ENCODE data around the gene ABCA10.

Gene ABCA10

DNA sequence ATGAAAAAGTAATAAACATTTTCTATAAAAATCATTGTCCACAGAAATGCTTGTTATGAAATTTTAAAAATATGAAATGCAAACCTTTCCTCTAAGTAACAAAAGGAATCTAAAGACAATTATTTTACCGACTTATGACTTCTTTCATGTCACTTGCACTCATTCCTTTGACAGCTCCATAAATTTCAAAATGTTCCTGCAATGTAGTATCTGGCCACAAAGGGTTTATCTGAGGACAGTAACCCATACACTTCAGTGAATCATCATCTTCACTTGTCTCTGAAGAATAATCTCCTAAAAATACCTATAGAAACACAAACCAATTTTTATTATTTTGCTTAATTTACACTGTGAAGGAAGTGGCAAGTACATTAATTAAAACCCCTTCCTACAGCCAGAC, 25.6 kb upstream of the ABCA10 start:
- no peak for DNase-seq (ENCODE audit: insufficient read length, low spot score)
- TF ChIP-seq POLR2A (IDR thresholded peaks at IDR 0.05; ENCODE audit: low read depth, low read length) = no peak
- TF ChIP-seq PAX5 (IDR thresholded peaks at IDR 0.05; ENCODE audit: insufficient read depth, low read length, severe bottlenecking) = no peak
- TF ChIP-seq POLR2AphosphoS5 (IDR thresholded peaks at IDR 0.05; ENCODE audit: low read depth, low read length) = no peak
- no peak for TF ChIP-seq TAF1 (IDR thresholded peaks at IDR 0.05; ENCODE audit: low read depth, low read length)
- TF ChIP-seq SPI1 (IDR thresholded peaks at IDR 0.05; ENCODE audit: low read depth, low read length) = no peak
- TF ChIP-seq POU2F2 (IDR thresholded peaks at IDR 0.05; ENCODE audit: low read depth, low read length) = no peak
- no peak for FAIRE-seq

DNA sequence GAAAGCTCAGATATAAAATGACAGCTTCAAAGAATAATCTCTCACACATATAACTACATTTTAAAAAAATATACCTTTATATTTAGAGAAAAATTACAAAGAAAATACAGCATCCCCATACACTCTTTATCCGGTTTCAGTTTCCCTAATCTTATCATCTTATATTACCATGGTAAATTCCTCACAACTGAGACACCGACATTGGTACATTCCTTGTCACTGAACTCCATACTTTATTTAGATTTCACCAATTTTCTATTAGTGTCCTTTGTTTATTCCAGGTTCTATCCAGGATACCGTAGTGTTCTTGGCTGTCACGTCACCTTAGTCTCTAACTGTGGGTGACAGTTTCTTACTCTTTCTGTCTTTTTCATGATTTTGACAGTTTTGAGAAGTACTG, 22.0 kb upstream of the ABCA10 start:
- TF ChIP-seq POLR2A (IDR thresholded peaks at IDR 0.05; ENCODE audit: low read depth, low read length) (no peak), PAX5 (IDR thresholded peaks at IDR 0.05; ENCODE audit: insufficient read depth, low read length, severe bottlenecking) (no peak), POLR2AphosphoS5 (IDR thresholded peaks at IDR 0.05; ENCODE audit: low read depth, low read length) (no peak), SPI1 (IDR thresholded peaks at IDR 0.05; ENCODE audit: low read depth, low read length) (no peak), TAF1 (IDR thresholded peaks at IDR 0.05; ENCODE audit: low read depth, low read length) (no peak), POU2F2 (IDR thresholded peaks at IDR 0.05; ENCODE audit: low read depth, low read length) (no peak)
- DNase-seq (ENCODE audit: insufficient read length, low spot score) (no peak), FAIRE-seq (no peak)

DNA sequence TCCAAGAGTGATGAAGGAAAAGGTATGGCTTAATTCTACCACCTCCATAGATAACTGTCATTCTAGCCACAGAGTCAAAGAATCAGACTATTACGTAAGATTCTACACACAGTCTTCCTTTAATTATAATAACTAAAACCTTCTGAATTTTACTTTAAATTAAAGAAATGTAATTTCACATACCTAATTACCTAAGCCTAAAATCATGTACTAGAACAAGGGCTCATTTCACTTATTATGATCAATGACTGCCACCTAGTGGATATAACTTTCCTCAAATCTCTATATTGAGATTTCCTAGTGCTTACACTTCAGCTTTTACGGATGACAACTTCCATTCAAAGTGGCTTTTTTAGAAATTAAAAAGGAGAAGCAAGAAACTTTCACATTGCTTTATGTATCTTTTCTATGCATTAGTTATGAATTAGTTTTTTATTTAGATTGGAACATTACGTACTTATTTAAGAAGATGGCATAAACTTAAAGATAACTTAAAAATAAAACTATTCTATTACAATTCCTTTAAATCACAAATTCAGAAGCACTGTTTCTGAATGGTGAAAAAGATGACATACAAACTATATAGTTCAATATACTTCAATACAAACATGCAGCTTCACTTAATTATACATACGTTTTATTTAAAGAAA, 18.2 kb upstream of the ABCA10 start:
- DNase-seq (ENCODE audit: insufficient read length, low spot score) (no peak), FAIRE-seq (no peak)
- TF ChIP-seq PAX5 (IDR thresholded peaks at IDR 0.05; ENCODE audit: insufficient read depth, low read length, severe bottlenecking) (no peak), POLR2AphosphoS5 (IDR thresholded peaks at IDR 0.05; ENCODE audit: low read depth, low read length) (no peak)

DNA sequence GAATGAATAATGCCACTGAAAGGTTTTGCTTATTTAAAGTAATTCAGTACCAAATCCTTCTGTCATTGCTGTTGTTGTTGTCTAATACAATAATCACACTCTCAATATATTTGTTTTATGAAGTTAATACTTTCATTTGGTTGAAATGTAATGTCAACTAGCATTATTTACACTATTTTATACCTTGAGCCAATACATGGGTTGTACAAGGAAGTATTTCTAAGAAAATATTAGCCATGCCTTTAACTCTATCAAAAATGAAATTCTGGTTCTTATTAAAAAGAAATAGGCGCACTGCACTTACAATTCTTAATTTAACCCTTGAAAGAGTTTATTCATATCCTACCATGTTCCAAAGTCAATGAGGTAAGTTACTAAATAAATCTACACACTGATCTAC, 17.6 kb upstream of the ABCA10 start:
- no peak for TF ChIP-seq SPI1 (IDR thresholded peaks at IDR 0.05; ENCODE audit: low read depth, low read length)
- TF ChIP-seq POU2F2 (IDR thresholded peaks at IDR 0.05; ENCODE audit: low read depth, low read length) = no peak
- TF ChIP-seq POLR2A (IDR thresholded peaks at IDR 0.05; ENCODE audit: low read depth, low read length) = no peak
- TF ChIP-seq TAF1 (IDR thresholded peaks at IDR 0.05; ENCODE audit: low read depth, low read length) = no peak
- TF ChIP-seq PAX5 (IDR thresholded peaks at IDR 0.05; ENCODE audit: insufficient read depth, low read length, severe bottlenecking) = no peak
- TF ChIP-seq POLR2AphosphoS5 (IDR thresholded peaks at IDR 0.05; ENCODE audit: low read depth, low read length) = no peak
- FAIRE-seq (no peak), DNase-seq (ENCODE audit: insufficient read length, low spot score) (no peak)

DNA sequence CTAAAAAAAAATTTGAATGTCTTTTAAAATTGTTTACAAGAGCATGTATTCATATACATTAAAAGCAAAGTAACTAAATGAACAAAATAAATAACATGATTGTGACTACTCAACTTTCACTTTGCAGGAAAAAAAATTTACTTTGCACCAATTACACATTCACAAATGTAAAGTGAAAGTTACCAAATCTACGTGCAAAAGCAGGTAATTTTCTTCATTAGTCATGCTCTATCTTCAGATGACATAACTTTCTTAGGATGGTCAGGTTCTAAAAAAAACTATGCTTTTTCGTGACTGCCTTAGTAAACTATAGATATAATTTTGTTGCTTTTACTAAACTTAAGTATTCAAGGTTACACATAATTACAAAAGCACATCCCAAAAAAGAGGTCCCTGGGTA, 17.0 kb upstream of the ABCA10 start:
- TF ChIP-seq TAF1 (IDR thresholded peaks at IDR 0.05; ENCODE audit: low read depth, low read length) (no peak), POU2F2 (IDR thresholded peaks at IDR 0.05; ENCODE audit: low read depth, low read length) (no peak), POLR2A (IDR thresholded peaks at IDR 0.05; ENCODE audit: low read depth, low read length) (no peak), SPI1 (IDR thresholded peaks at IDR 0.05; ENCODE audit: low read depth, low read length) (no peak), PAX5 (IDR thresholded peaks at IDR 0.05; ENCODE audit: insufficient read depth, low read length, severe bottlenecking) (no peak), POLR2AphosphoS5 (IDR thresholded peaks at IDR 0.05; ENCODE audit: low read depth, low read length) (no peak)
- no peak for FAIRE-seq
- no peak for DNase-seq (ENCODE audit: insufficient read length, low spot score)

DNA sequence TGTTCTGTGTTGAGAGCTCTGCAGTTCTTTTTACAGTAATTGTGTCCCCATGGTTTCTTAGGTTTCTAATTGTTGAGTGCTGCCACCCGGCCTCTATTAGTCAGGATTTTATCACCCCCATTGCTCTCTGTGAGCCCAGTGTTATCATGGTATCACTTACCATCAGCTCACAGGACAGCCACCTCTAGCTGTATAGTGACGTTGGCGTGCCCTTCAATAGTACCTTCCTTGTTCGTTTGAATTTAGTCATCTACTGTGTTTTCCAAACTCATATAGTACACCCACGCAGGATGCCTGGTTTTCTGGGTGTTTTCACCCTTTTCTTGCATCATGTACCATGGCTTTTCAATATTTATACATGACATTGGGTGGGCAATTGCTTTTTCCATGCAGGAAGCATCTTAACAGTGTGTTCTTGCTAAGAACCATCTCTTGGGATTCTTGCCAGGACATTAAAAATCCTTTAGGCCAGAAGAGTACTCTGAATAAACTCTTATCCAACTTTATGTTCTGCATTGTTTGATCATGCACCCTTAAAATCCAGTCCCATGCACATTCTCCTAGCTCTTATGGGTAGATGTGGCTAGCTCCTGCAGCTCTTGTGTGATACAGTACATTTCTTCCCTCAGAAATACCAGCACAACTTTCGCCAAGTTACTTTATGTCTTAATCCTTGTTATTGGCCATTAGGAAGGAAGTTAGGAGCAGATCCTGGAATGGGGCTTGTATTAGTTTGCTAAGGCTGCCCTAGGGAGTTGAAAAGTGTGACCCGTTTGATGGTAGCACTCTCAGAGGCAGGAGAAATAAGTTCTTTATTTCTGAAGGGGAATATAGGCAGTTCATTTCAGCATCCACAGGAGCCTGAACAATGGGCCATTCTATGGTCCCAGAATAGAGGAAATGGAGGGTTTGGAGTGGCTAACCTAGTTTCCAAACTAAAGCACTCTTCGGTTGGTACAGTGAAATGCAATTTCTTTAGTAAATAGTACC, 11.3 kb upstream of the ABCA10 start:
- TF ChIP-seq TAF1 (IDR thresholded peaks at IDR 0.05; ENCODE audit: low read depth, low read length) (no peak), POLR2AphosphoS5 (IDR thresholded peaks at IDR 0.05; ENCODE audit: low read depth, low read length) (no peak), PAX5 (IDR thresholded peaks at IDR 0.05; ENCODE audit: insufficient read depth, low read length, severe bottlenecking) (no peak), SPI1 (IDR thresholded peaks at IDR 0.05; ENCODE audit: low read depth, low read length) (no peak), POU2F2 (IDR thresholded peaks at IDR 0.05; ENCODE audit: low read depth, low read length) (no peak), POLR2A (IDR thresholded peaks at IDR 0.05; ENCODE audit: low read depth, low read length) (no peak)
- no peak for DNase-seq (ENCODE audit: insufficient read length, low spot score)
- no peak for FAIRE-seq

DNA sequence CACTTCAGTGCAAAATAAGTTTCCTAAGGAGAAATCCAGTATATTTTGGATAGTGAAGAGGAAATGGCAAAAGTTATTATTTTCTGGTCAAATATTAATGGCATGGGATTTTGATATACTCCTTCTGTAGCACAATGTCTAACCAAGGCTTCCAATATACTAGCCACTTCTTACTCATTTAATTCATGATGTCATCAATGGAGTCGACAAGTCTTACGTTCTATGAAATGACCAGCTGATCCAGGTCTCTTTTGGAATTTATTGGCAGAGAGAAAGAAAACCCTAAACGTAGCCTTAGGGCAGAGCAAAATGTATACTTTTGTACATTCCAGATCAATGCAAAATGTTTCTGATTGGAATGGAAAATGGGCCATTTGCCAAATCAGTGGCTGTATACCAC, 8.3 kb upstream of the ABCA10 start:
- FAIRE-seq (no peak), DNase-seq (ENCODE audit: insufficient read length, low spot score) (no peak)

DNA sequence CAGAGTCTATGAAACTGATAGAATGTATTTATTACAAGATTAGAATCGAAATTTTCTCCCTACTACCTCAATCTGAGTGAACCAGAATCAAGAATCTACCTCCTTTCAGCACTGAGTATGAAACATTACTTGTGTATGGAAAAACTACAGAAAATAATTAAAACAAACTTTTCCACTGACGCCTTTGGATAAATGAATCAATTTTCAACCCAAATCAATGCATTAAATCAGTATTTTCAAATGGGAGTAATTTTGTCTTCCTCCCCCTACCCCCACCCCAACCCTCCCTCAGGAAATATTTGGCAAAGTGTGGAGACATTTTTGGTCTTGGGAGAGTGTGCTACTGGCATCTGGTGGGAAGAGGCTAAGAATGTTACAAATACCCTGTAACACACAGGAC, 7.8 kb upstream of the ABCA10 start:
- TF ChIP-seq PAX5 (IDR thresholded peaks at IDR 0.05; ENCODE audit: insufficient read depth, low read length, severe bottlenecking) (no peak), TAF1 (IDR thresholded peaks at IDR 0.05; ENCODE audit: low read depth, low read length) (no peak), SPI1 (IDR thresholded peaks at IDR 0.05; ENCODE audit: low read depth, low read length) (no peak), POU2F2 (IDR thresholded peaks at IDR 0.05; ENCODE audit: low read depth, low read length) (no peak), POLR2AphosphoS5 (IDR thresholded peaks at IDR 0.05; ENCODE audit: low read depth, low read length) (no peak), POLR2A (IDR thresholded peaks at IDR 0.05; ENCODE audit: low read depth, low read length) (no peak)
- FAIRE-seq (no peak), DNase-seq (ENCODE audit: insufficient read length, low spot score) (no peak)

More for the DNA sequence above, 8.3 kb upstream of the ABCA10 start:
- TF ChIP-seq POU2F2 (IDR thresholded peaks at IDR 0.05; ENCODE audit: low read depth, low read length) (no peak), PAX5 (IDR thresholded peaks at IDR 0.05; ENCODE audit: insufficient read depth, low read length, severe bottlenecking) (no peak), TAF1 (IDR thresholded peaks at IDR 0.05; ENCODE audit: low read depth, low read length) (no peak), POLR2A (IDR thresholded peaks at IDR 0.05; ENCODE audit: low read depth, low read length) (no peak), POLR2AphosphoS5 (IDR thresholded peaks at IDR 0.05; ENCODE audit: low read depth, low read length) (no peak), SPI1 (IDR thresholded peaks at IDR 0.05; ENCODE audit: low read depth, low read length) (no peak)

DNA sequence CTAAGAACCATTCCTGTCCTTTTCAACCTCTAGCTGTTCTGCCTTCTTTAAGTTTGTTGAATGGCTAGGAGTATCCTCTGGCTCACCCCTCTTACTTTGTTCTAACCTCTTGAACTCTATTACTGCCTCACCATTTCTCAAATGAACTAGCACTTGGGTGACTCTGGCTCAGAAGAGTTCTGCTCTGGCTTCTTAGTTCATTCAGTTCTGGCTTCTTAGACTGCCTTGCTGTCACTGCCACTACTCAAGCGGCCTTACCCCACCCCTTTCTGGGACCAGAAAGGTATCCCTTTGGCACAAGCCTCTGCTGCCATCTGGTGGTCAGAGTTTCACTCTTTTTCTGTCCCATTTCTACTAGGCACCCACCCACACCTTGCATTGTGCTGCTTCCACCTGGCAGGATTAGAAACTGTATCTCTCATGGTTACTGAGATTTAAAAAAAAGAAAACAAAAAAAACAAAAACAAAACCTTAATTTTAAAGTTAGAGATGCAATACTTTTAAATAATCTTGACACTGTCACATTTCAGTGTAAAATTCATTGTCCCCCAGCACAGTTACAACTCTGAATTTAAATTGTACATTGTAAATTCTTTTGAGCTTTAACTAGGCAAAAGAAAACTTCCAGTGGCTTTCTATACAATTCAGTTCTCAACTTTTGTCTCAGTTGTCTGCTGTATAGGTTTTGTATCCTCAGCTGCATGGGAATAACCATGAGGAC, 6.9 kb upstream of the ABCA10 start:
- TF ChIP-seq SPI1 (IDR thresholded peaks at IDR 0.05; ENCODE audit: low read depth, low read length) (no peak), PAX5 (IDR thresholded peaks at IDR 0.05; ENCODE audit: insufficient read depth, low read length, severe bottlenecking) (no peak), POLR2AphosphoS5 (IDR thresholded peaks at IDR 0.05; ENCODE audit: low read depth, low read length) (no peak), POU2F2 (IDR thresholded peaks at IDR 0.05; ENCODE audit: low read depth, low read length) (0 out of 2 replicates have a peak, but pooled peaks have one; percentile 43)
- DNase-seq (ENCODE audit: insufficient read length, low spot score) (peak; percentile 8), FAIRE-seq (peak; percentile 82)

Measured in GM12891 (cell line).